ENCODE measurements around the gene IGSF3.

GRCh38 chr1:116708255-116708900, 40.8 kb upstream of the IGSF3 start:
- TF ChIP-seq CTCF (IDR thresholded peaks at IDR 0.05) (no peak), POLR2A (IDR thresholded peaks at IDR 0.05) (no peak), EP300 (IDR thresholded peaks at IDR 0.05) (no peak)
